A549 (cell line): ENCODE measurements around the gene GPR63. TPM values are rescaled to one million over a fixed set of nuclear protein-coding genes. Genes with fewer than 3 reads are reported as not detected.

Experiments
- ATAC-seq, 2 experiments: fragments of 200-7000 bp in 1 of 2; fragments of >200 bp in 1 of 2; cut with Nextera tagmentation in 1 of 2; cut with Tn5 transposase in 1 of 2; 3 replicates each; pipeline versions ENCODE4 v1.8.0 to v1.9.1; 2018 to 2020; ENCODE audit warnings: mild to moderate bottlenecking in 1 of 2, moderate library complexity in 1 of 2
- CTCF ChIA-PET: fragments of 300-600 bp; sonication (Branson Sonifier 250); formaldehyde crosslinking; extraction: SDS; loops from one replicate; lab custom pipeline; 2021; ENCODE audit warnings: antibody characterized with exemption, inconsistent platforms; lab: Yijun Ruan, JAX
- POLR2A ChIA-PET: fragments of 350-600 bp; formaldehyde crosslinking; extraction: SDS; loops from one replicate; lab custom pipeline; 2021; ENCODE audit warnings: antibody characterized with exemption, inconsistent platforms; lab: Yijun Ruan, JAX
- DNase-seq, 2 experiments: peaks; one replicate each; pipeline versions ENCODE4 v3.0.0 to v3.0.0-alpha.2; 2011 to 2016; ENCODE audit warnings: low read depth in 1 of 2, low spot score in 1 of 2
- FAIRE-seq: peaks from 2 replicates; lab custom pipeline; 2011; peaks lifted over from hg19 to GRCh38; lab: Jason Lieb, UNC
- H3K27ac ChIP-seq, 2 experiments: fragments of >200 bp; sonication (Bioruptor Twin); formaldehyde crosslinking; 3 replicates each; pipeline ENCODE4 v1.5.1; 2016 to 2017
- H3K4me1 ChIP-seq: fragments of >200 bp; sonication (Bioruptor Twin); formaldehyde crosslinking; 3 replicates; pipeline ENCODE4 v1.6.1; 2016
- H3K4me2 ChIP-seq: fragments of >200 bp; sonication (Bioruptor Twin); formaldehyde crosslinking; 3 replicates; pipeline ENCODE4 v1.6.1; 2016
- H3K4me3 ChIP-seq: fragments of >200 bp; sonication (Bioruptor Twin); formaldehyde crosslinking; 3 replicates; pipeline ENCODE4 v1.5.1; 2016
- H3K9me3 ChIP-seq: fragments of >200 bp; sonication (Bioruptor Twin); formaldehyde crosslinking; 3 replicates; pipeline ENCODE4 v1.6.1; 2016
- CHD4 ChIP-seq: fragments of 200-600 bp; sonication (generic); IDR thresholded peaks from 2 replicates; pipeline ENCODE4 v1.6.1; 2016; ENCODE audit warnings: antibody characterized with exemption, mild to moderate bottlenecking, borderline replicate concordance
- EHMT2 ChIP-seq: fragments of 200-600 bp; sonication (generic); IDR thresholded peaks from 2 replicates; pipeline ENCODE4 v1.6.1; 2016; ENCODE audit warnings: antibody characterized with exemption, low read depth, mild to moderate bottlenecking, moderate library complexity
- ESRRA ChIP-seq: fragments of 150-350 bp; IDR thresholded peaks from 2 replicates; pipeline ENCODE4 v1.6.1; 2014; ENCODE audit warnings: mild to moderate bottlenecking, low read length, borderline replicate concordance
- FOSL2 ChIP-seq, 2 experiments: fragments of 450-650 bp in 1 of 2; fragments of >200 bp in 1 of 2; sonication (Bioruptor Twin) in 1 of 2; formaldehyde crosslinking; IDR thresholded peaks; 2 replicates each; pipeline versions ENCODE4 v1.5.0 to v1.6.1; 2016 to 2020; ENCODE audit warnings: mild to moderate bottlenecking in 1 of 2, moderate library complexity in 1 of 2
- FOXS1 ChIP-seq: fragments of 250-450 bp; sonication (Bioruptor Pico); IDR thresholded peaks from 2 replicates; pipeline ENCODE4 v1.5.0; 2020; ENCODE audit warnings: mild to moderate bottlenecking, moderate library complexity
- GATA3 ChIP-seq: IDR thresholded peaks from 2 replicates; pipeline ENCODE4 v1.6.1; 2012; ENCODE audit warnings: borderline replicate concordance
- JUN ChIP-seq, 2 experiments: fragments of >200 bp; sonication (Bioruptor Twin); formaldehyde crosslinking; IDR thresholded peaks; 2 replicates in 1 of 2; 3 replicates in 1 of 2; pipeline ENCODE4 v1.6.1; 2016 to 2017
- JUNB ChIP-seq: fragments of >200 bp; sonication (Bioruptor Twin); formaldehyde crosslinking; IDR thresholded peaks from 2 replicates; pipeline ENCODE4 v1.6.1; 2016
- MAFK ChIP-seq: fragments of 450-650 bp; IDR thresholded peaks from 2 replicates; pipeline ENCODE4 v1.6.1; 2014; ENCODE audit not compliant: partially characterized antibody
- MAZ ChIP-seq: fragments of 150-350 bp; IDR thresholded peaks from 2 replicates; pipeline ENCODE4 v1.6.1; 2014; ENCODE audit warnings: antibody characterized with exemption, low read depth, low read length, borderline replicate concordance
- NFE2L2 ChIP-seq: fragments of 150-350 bp; conservative IDR thresholded peaks from 2 replicates; pipeline ENCODE4 v1.6.1; 2014; ENCODE audit warnings: low read length
- NR3C1 ChIP-seq: fragments of >200 bp; sonication (Bioruptor Twin); formaldehyde crosslinking; IDR thresholded peaks from 3 replicates; pipeline ENCODE4 v1.6.1; 2017
- PBX3 ChIP-seq: IDR thresholded peaks from 2 replicates; pipeline ENCODE4 v1.6.1; 2012
- PHF8 ChIP-seq: fragments of 200-600 bp; sonication (generic); IDR thresholded peaks from 2 replicates; pipeline ENCODE4 v1.6.1; 2016; ENCODE audit warnings: low read depth, mild to moderate bottlenecking, antibody characterized with exemption, moderate library complexity, borderline replicate concordance
- POLR2A ChIP-seq: IDR thresholded peaks from 2 replicates; pipeline ENCODE4 v1.6.1; 2012; ENCODE audit warnings: mild to moderate bottlenecking, low read length
- POLR2AphosphoS2 ChIP-seq: conservative IDR thresholded peaks from 2 replicates; pipeline ENCODE4 v1.6.1; 2012; ENCODE audit warnings: low read length, improper control_type of control experiment, inconsistent platforms
- RAD21 ChIP-seq, 2 experiments: fragments of >200 bp in 1 of 2; sonication (Bioruptor Twin) in 1 of 2; formaldehyde crosslinking in 1 of 2; IDR thresholded peaks in 1 of 2; conservative IDR thresholded peaks in 1 of 2; 2 replicates in 1 of 2; 3 replicates in 1 of 2; pipeline ENCODE4 v1.6.1; 2012 to 2018; ENCODE audit warnings: inconsistent platforms in 1 of 2
- RARB ChIP-seq: fragments of 250-450 bp; sonication (Bioruptor Pico); IDR thresholded peaks from 2 replicates; pipeline ENCODE4 v1.8.0; 2021; ENCODE audit warnings: mild to moderate bottlenecking, moderate library complexity
- RCOR1 ChIP-seq: fragments of 150-350 bp; IDR thresholded peaks from 2 replicates; pipeline ENCODE4 v1.6.1; 2014; ENCODE audit warnings: antibody characterized with exemption, low read length, low read depth
- REST ChIP-seq: fragments of 200-600 bp; sonication (generic); IDR thresholded peaks from 2 replicates; pipeline ENCODE4 v1.6.1; 2016; ENCODE audit warnings: antibody characterized with exemption, mild to moderate bottlenecking, moderate library complexity
- RNF2 ChIP-seq: fragments of 200-600 bp; sonication (generic); IDR thresholded peaks from 2 replicates; pipeline ENCODE4 v1.6.1; 2016; ENCODE audit warnings: low read depth, mild to moderate bottlenecking, antibody characterized with exemption, moderate library complexity, borderline replicate concordance
- SMC3 ChIP-seq: fragments of >200 bp; sonication (Bioruptor Twin); formaldehyde crosslinking; IDR thresholded peaks from 3 replicates; pipeline ENCODE4 v1.6.1; 2018; ENCODE audit warnings: inconsistent platforms
- SREBF2 ChIP-seq: fragments of 450-650 bp; IDR thresholded peaks from 2 replicates; pipeline ENCODE4 v1.6.1; 2014; ENCODE audit warnings: mild to moderate bottlenecking, moderate library complexity
- USF2 ChIP-seq: fragments of 450-650 bp; IDR thresholded peaks from 2 replicates; pipeline ENCODE4 v1.6.1; 2014; ENCODE audit warnings: antibody characterized with exemption
- ZC3H11A ChIP-seq: fragments of 450-650 bp; IDR thresholded peaks from 2 replicates; pipeline ENCODE4 v1.6.1; 2014; ENCODE audit warnings: antibody characterized with exemption, mild to moderate bottlenecking
- ZFP36 ChIP-seq: fragments of 450-650 bp; IDR thresholded peaks from 2 replicates; pipeline ENCODE4 v1.6.1; 2014; ENCODE audit warnings: borderline replicate concordance; ENCODE audit not compliant: partially characterized antibody
- WGBS: methylation state at CpG from one replicate; pipeline ENCODE4 v1.1.6; 2017; ENCODE audit errors: missing lambda C conversion rate; 5-methylcytosine and 5-hydroxymethylcytosine counted together
- polyA plus RNA-seq, 4 experiments: library from polyadenylated mRNA; depleted of rRNA in 3 of 4; stranded (reverse); fragments of >200 nt; fragmentation: RNase III in 1 of 4; extraction: RNeasy Plus Mini Kit Qiagen cat#74134 plus additional on column Dnase treatment in 1 of 4; gene quantifications; 2 replicates in 3 of 4; 3 replicates in 1 of 4; pipeline ENCODE4 v1.2.3, GENCODE V29; 2011 to 2017
- TF ChIP-seq, protein P1 (sequence below): fragments of >200 bp; sonication (Bioruptor Twin); formaldehyde crosslinking; IDR thresholded peaks from 3 replicates; pipeline ENCODE4 v1.6.1; 2016
- TF ChIP-seq, protein P2 (sequence below): fragments of 250-450 bp; sonication (Bioruptor Pico); IDR thresholded peaks from 2 replicates; pipeline ENCODE4 v1.5.0; 2021; ENCODE audit warnings: mild to moderate bottlenecking, moderate library complexity, borderline replicate concordance

GPR63 gene
- polyA plus RNA-seq, 2 of the 4 experiments (the other 2 are of a cell fraction) = 0.48 to 0.67 TPM

- ChIA-PET POLR2A (no interaction called here), CTCF (interaction anchor here (0.6 kb wide), 1 partner anchor 151 kb away, joined by 4 read pairs; no protein-coding TSS in a partner anchor)
- TF ChIP-seq ZC3H11A (no peak), SMC3 (no peak), USF2 (no peak), EHMT2 (no peak), NR3C1 (no peak), RCOR1 (no peak)
- TF ChIP-seq, protein P1, sequence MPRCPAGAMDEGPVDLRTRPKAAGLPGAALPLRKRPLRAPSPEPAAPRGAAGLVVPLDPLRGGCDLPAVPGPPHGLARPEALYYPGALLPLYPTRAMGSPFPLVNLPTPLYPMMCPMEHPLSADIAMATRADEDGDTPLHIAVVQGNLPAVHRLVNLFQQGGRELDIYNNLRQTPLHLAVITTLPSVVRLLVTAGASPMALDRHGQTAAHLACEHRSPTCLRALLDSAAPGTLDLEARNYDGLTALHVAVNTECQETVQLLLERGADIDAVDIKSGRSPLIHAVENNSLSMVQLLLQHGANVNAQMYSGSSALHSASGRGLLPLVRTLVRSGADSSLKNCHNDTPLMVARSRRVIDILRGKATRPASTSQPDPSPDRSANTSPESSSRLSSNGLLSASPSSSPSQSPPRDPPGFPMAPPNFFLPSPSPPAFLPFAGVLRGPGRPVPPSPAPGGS = no peak
- ATAC-seq (no peak), FAIRE-seq (no peak), DNase-seq (no peak)
- H3K4me2 ChIP-seq = no peak overlapping the region
- H3K27ac ChIP-seq = no peak overlapping the region
- 0% methylated on average over 2 of the region's 2 CpGs for WGBS
- 0 out of 3 replicates have a peak, but pooled peaks cover 3% of the 10 kb centered on the region for H3K9me3 ChIP-seq
- H3K4me3 ChIP-seq = no peak overlapping the region
- no peaks in the 10 kb centered on the region for H3K4me1 ChIP-seq
These were observed 12.3 kb upstream of the GPR63 start for GRCh38 chr6:96849615-96850014.

- no peaks in the 10 kb centered on the region for H3K4me1 ChIP-seq
- ATAC-seq (no peak), DNase-seq (no peak), FAIRE-seq (no peak)
- H3K4me2 ChIP-seq = no peak overlapping the region
- CTCF ChIA-PET = no interaction called here
- no peak overlapping the region for H3K4me3 ChIP-seq
- POLR2A ChIA-PET = no interaction called here
- H3K27ac ChIP-seq = no peak overlapping the region
- no peaks in the 10 kb centered on the region for H3K9me3 ChIP-seq
- TF ChIP-seq GATA3 = no peak
- TF ChIP-seq JUNB = no peak
- no peak for TF ChIP-seq CHD4
- TF ChIP-seq POLR2AphosphoS2 = no peak
- TF ChIP-seq FOXS1 = no peak
- no peak for TF ChIP-seq RNF2
- no peak for TF ChIP-seq RARB (CRISPR knock-in tag)
- TF ChIP-seq ZFP36 = no peak
- no peak for TF ChIP-seq ZC3H11A
- TF ChIP-seq NFE2L2 = no peak
- no peak for TF ChIP-seq FOSL2 (IDR thresholded peaks at IDR 0.05)
- TF ChIP-seq FOSL2 (CRISPR knock-in tag; IDR thresholded peaks at IDR 0.05) = no peak
- no peak for TF ChIP-seq PHF8
- no peak for TF ChIP-seq JUN (IDR thresholded peaks at IDR 0.05)
- TF ChIP-seq, protein P2, sequence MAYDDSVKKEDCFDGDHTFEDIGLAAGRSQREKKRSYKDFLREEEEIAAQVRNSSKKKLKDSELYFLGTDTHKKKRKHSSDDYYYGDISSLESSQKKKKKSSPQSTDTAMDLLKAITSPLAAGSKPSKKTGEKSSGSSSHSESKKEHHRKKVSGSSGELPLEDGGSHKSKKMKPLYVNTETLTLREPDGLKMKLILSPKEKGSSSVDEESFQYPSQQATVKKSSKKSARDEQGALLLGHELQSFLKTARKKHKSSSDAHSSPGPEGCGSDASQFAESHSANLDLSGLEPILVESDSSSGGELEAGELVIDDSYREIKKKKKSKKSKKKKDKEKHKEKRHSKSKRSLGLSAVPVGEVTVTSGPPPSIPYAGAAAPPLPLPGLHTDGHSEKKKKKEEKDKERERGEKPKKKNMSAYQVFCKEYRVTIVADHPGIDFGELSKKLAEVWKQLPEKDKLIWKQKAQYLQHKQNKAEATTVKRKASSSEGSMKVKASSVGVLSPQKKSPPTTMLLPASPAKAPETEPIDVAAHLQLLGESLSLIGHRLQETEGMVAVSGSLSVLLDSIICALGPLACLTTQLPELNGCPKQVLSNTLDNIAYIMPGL (CRISPR knock-in tag) = no peak
- no peak for TF ChIP-seq MAFK
These were observed 7.3 kb upstream of the GPR63 start for GRCh38 chr6:96844530-96844929.

DNA sequence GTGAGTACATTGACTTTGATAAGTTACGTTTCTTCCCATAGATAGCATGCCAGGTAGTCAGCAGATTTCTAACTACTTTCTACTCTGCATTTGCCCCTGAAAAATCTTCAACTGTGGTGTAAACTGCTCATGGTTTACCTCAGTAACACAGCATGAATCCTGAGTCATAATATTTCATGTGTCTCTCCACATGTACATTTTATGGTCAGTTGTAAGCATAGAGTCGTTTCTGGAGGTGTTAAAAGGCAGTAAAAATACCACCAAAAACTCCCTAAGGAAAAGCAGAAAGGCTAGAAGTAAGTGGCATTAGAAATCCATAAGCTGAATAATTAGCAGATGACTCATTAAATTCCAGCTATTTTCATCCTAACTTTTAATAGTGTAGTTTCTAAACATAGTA, 4.1 kb upstream of the GPR63 start:
- no peak overlapping the region for H3K27ac ChIP-seq
- ChIA-PET CTCF (no interaction called here), POLR2A (no interaction called here)
- WGBS = 8% methylated on average over 2 of the region's 2 CpGs
- no peaks in the 10 kb centered on the region for H3K4me1 ChIP-seq
- no peak overlapping the region for H3K4me3 ChIP-seq
- FAIRE-seq (no peak), ATAC-seq (no peak), DNase-seq (no peak)
- H3K4me2 ChIP-seq = no peak overlapping the region
- H3K9me3 ChIP-seq = no peaks in the 10 kb centered on the region
- TF ChIP-seq ESRRA = no peak
- no peak for TF ChIP-seq RAD21 (conservative IDR thresholded peaks at IDR 0.05 in 1 of 2, IDR thresholded peaks at IDR 0.05 in 1 of 2)
- TF ChIP-seq POLR2A = no peak
- TF ChIP-seq SREBF2 = no peak
- TF ChIP-seq RARB (CRISPR knock-in tag) = no peak
- TF ChIP-seq REST = no peak
- TF ChIP-seq MAZ = no peak
- no peak for TF ChIP-seq PBX3
